ENCODE measurements around the gene TMEM233. TPM values are rescaled to one million over a fixed set of nuclear protein-coding genes. Genes with fewer than 3 reads are reported as not detected.

The TMEM233 gene
- total and polyA plus RNA-seq, 9 of the 15 experiments (the other 6 are each of a cell fraction or from before 2014, with no cell fraction given), result 0.04 to 0.17 (median 0.07) TPM; not detected in 2

DNA sequence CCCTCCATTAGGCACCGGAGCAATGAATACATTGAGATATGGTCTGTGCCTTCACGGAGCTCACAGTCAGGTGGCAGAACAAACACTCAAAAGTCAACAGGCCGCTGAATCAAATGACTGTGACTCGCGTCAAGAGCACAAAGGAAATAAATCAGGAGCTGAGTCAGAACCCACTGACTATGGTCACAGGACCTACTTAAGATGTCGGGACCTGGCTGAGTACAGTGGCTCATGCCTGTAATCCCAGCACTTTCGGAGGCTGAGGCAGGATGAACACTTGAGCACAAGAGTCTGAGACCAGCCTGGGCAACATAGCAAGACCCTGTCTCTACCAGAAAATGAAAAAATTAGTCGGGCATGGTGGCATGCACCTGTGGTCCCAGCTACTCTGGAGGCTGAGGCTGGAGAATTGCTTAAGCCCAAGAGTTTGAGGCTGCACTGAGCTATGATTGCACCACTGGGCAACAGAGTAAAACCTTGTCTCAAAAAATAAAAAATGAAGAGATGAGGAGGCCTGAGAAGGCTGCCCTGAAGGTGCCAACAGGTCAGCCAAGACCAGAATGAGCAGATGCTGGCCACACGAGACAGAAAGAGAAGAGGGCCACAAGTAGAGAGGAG, 19.9 kb downstream of the TMEM233 start (continued):
- TF ChIP-seq SLC30A9 (CRISPR knock-in tag; IDR thresholded peaks at IDR 0.05), result no peak
- TF ChIP-seq, protein P1, sequence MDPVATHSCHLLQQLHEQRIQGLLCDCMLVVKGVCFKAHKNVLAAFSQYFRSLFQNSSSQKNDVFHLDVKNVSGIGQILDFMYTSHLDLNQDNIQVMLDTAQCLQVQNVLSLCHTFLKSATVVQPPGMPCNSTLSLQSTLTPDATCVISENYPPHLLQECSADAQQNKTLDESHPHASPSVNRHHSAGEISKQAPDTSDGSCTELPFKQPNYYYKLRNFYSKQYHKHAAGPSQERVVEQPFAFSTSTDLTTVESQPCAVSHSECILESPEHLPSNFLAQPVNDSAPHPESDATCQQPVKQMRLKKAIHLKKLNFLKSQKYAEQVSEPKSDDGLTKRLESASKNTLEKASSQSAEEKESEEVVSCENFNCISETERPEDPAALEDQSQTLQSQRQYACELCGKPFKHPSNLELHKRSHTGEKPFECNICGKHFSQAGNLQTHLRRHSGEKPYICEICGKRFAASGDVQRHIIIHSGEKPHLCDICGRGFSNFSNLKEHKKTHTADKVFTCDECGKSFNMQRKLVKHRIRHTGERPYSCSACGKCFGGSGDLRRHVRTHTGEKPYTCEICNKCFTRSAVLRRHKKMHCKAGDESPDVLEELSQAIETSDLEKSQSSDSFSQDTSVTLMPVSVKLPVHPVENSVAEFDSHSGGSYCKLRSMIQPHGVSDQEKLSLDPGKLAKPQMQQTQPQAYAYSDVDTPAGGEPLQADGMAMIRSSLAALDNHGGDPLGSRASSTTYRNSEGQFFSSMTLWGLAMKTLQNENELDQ (CRISPR knock-in tag; IDR thresholded peaks at IDR 0.05; ENCODE audit: borderline replicate concordance), result no peak
- TF ChIP-seq TAL1 (IDR thresholded peaks at IDR 0.05), result no peak
- no peak for TF ChIP-seq GABPB1 (CRISPR knock-in tag; IDR thresholded peaks at IDR 0.05)
- TF ChIP-seq, protein P2, sequence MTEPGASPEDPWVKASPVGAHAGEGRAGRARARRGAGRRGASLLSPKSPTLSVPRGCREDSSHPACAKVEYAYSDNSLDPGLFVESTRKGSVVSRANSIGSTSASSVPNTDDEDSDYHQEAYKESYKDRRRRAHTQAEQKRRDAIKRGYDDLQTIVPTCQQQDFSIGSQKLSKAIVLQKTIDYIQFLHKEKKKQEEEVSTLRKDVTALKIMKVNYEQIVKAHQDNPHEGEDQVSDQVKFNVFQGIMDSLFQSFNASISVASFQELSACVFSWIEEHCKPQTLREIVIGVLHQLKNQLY (CRISPR knock-in tag; conservative IDR thresholded peaks at IDR 0.05), result no peak
- TF ChIP-seq ZNF212 (CRISPR knock-in tag; IDR thresholded peaks at IDR 0.05), result no peak
- TF ChIP-seq, protein P3, sequence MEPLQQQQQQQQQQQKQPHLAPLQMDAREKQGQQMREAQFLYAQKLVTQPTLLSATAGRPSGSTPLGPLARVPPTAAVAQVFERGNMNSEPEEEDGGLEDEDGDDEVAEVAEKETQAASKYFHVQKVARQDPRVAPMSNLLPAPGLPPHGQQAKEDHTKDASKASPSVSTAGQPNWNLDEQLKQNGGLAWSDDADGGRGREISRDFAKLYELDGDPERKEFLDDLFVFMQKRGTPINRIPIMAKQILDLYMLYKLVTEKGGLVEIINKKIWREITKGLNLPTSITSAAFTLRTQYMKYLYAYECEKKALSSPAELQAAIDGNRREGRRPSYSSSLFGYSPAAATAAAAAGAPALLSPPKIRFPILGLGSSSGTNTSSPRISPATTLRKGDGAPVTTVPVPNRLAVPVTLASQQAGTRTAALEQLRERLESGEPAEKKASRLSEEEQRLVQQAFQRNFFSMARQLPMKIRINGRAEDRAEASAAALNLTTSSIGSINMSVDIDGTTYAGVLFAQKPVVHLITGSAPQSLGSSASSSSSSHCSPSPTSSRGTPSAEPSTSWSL (CRISPR knock-in tag; IDR thresholded peaks at IDR 0.05; ENCODE audit: borderline replicate concordance), result no peak
- TF ChIP-seq MEIS2 (IDR thresholded peaks at IDR 0.05; ENCODE audit: partially characterized antibody), result peak; percentile 68
- TF ChIP-seq, protein P4, sequence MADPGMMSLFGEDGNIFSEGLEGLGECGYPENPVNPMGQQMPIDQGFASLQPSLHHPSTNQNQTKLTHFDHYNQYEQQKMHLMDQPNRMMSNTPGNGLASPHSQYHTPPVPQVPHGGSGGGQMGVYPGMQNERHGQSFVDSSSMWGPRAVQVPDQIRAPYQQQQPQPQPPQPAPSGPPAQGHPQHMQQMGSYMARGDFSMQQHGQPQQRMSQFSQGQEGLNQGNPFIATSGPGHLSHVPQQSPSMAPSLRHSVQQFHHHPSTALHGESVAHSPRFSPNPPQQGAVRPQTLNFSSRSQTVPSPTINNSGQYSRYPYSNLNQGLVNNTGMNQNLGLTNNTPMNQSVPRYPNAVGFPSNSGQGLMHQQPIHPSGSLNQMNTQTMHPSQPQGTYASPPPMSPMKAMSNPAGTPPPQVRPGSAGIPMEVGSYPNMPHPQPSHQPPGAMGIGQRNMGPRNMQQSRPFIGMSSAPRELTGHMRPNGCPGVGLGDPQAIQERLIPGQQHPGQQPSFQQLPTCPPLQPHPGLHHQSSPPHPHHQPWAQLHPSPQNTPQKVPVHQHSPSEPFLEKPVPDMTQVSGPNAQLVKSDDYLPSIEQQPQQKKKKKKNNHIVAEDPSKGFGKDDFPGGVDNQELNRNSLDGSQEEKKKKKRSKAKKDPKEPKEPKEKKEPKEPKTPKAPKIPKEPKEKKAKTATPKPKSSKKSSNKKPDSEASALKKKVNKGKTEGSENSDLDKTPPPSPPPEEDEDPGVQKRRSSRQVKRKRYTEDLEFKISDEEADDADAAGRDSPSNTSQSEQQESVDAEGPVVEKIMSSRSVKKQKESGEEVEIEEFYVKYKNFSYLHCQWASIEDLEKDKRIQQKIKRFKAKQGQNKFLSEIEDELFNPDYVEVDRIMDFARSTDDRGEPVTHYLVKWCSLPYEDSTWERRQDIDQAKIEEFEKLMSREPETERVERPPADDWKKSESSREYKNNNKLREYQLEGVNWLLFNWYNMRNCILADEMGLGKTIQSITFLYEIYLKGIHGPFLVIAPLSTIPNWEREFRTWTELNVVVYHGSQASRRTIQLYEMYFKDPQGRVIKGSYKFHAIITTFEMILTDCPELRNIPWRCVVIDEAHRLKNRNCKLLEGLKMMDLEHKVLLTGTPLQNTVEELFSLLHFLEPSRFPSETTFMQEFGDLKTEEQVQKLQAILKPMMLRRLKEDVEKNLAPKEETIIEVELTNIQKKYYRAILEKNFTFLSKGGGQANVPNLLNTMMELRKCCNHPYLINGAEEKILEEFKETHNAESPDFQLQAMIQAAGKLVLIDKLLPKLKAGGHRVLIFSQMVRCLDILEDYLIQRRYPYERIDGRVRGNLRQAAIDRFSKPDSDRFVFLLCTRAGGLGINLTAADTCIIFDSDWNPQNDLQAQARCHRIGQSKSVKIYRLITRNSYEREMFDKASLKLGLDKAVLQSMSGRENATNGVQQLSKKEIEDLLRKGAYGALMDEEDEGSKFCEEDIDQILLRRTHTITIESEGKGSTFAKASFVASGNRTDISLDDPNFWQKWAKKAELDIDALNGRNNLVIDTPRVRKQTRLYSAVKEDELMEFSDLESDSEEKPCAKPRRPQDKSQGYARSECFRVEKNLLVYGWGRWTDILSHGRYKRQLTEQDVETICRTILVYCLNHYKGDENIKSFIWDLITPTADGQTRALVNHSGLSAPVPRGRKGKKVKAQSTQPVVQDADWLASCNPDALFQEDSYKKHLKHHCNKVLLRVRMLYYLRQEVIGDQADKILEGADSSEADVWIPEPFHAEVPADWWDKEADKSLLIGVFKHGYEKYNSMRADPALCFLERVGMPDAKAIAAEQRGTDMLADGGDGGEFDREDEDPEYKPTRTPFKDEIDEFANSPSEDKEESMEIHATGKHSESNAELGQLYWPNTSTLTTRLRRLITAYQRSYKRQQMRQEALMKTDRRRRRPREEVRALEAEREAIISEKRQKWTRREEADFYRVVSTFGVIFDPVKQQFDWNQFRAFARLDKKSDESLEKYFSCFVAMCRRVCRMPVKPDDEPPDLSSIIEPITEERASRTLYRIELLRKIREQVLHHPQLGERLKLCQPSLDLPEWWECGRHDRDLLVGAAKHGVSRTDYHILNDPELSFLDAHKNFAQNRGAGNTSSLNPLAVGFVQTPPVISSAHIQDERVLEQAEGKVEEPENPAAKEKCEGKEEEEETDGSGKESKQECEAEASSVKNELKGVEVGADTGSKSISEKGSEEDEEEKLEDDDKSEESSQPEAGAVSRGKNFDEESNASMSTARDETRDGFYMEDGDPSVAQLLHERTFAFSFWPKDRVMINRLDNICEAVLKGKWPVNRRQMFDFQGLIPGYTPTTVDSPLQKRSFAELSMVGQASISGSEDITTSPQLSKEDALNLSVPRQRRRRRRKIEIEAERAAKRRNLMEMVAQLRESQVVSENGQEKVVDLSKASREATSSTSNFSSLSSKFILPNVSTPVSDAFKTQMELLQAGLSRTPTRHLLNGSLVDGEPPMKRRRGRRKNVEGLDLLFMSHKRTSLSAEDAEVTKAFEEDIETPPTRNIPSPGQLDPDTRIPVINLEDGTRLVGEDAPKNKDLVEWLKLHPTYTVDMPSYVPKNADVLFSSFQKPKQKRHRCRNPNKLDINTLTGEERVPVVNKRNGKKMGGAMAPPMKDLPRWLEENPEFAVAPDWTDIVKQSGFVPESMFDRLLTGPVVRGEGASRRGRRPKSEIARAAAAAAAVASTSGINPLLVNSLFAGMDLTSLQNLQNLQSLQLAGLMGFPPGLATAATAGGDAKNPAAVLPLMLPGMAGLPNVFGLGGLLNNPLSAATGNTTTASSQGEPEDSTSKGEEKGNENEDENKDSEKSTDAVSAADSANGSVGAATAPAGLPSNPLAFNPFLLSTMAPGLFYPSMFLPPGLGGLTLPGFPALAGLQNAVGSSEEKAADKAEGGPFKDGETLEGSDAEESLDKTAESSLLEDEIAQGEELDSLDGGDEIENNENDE (IDR thresholded peaks at IDR 0.05; ENCODE audit: low read depth, low read length), result no peak
- no peak for TF ChIP-seq KDM1A (IDR thresholded peaks at IDR 0.05)
- no peak for TF ChIP-seq MEF2D (tag; conservative IDR thresholded peaks at IDR 0.05; ENCODE audit: low read depth)

Data from K562 (cell line).